ENCODE measurements around the gene GPLD1.

GPLD1 gene

DNA sequence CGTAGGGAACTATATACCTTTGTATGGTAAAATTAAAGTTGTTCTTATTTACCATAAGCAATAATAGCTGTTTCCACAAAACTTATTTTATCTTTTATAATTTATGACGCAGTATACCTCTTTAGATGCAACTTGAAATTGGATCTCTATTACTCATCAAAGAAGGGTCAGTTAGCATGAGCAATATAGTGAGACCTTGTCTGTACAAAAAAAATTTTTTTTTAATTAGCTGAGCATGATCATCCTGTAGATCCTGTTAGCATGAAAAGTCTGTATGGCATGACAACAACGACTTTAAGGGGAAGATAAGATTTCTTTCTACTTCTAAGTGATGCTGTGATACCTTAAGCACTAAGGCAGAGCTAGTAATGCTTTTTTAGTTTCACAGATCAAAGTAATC, 11.3 kb upstream of the GPLD1 start:
- DNase-seq (ENCODE audit: low read depth, low spot score), result no peak

DNA sequence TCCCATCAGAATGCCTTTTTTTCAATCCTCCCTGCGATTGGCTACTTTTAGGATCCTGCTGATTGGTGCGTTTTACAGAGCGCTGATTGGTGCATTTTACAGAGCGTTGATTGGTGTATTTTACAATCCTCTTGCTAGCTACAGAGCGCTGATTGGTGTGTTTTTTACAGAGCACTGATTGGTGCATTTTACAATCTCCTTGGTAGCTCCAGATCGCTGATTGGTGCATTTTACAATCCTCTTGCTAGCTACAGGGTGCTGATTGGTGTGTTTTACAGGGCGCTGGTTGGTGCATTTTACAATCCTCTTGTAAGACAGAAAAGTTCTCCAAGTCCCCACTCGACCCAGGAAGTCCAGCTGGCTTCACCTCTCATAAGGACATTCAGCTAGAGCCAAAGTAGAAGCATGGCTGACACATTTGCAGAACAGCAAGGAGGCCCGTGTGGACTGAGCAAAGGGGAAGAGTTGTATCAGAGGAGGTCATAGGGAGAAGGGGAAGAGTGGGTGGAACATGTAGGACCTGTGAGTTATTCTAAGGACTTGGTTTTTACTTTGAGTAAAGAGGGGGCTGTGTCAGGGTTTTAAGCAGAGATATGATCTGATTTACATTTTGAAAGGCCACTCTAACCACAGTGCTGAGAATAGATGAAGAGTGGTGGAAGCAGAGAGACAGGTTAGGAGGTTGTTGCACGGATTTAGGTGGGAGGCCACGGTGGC, 8.0 kb upstream of the GPLD1 start:
- no peak for DNase-seq (ENCODE audit: low read depth, low spot score)

DNA sequence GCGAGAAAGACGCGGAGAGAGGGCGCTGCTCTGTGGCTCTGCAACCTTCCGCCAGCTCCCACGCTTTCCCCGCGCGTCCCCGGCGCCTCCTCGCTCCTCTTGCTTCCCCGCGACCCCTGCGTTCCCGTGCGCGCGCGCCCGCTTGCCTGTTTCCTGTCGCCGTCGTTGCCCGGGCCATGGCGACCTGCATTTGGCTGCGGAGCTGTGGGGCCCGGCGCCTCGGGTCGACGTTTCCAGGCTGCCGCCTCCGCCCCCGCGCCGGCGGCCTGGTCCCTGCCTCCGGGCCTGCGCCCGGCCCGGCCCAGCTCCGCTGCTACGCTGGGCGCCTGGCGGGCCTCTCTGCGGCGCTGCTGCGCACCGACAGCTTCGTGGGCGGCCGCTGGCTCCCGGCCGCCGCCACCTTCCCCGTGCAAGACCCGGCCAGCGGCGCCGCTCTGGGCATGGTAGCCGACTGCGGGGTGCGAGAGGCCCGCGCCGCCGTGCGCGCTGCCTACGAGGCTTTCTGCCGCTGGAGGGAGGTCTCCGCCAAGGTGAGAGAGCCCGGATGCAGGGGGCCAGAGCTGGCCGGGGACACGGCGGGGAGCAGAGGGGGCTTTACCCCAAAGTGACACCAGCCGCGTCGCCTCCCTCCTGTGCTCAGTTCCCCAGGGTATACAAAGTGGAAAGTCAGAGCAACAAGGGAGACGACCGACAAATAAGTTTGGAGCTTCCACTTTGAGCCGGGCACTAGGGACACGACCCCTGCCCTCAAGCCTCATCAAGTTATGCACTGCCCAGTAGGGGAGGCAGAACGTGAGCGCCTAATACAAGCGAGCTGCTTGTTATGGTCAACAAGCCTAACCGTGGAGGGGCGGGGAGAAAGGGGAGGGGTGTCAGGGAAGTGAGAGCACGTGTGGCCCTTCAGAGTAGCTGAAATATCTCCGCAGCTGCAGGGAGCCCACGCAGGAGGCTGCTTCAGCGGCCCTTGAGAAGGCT, 5.7 kb upstream of the GPLD1 start, which contains the start of gene ALDH5A1:
ALDH5A1 (plus strand) TSS at position 149 of the 975 bp plus-strand sequence; CDS start at position 177, 28 bp downstream.
- DNase-seq (ENCODE audit: low read depth, low spot score), result peak; percentile 12

DNA sequence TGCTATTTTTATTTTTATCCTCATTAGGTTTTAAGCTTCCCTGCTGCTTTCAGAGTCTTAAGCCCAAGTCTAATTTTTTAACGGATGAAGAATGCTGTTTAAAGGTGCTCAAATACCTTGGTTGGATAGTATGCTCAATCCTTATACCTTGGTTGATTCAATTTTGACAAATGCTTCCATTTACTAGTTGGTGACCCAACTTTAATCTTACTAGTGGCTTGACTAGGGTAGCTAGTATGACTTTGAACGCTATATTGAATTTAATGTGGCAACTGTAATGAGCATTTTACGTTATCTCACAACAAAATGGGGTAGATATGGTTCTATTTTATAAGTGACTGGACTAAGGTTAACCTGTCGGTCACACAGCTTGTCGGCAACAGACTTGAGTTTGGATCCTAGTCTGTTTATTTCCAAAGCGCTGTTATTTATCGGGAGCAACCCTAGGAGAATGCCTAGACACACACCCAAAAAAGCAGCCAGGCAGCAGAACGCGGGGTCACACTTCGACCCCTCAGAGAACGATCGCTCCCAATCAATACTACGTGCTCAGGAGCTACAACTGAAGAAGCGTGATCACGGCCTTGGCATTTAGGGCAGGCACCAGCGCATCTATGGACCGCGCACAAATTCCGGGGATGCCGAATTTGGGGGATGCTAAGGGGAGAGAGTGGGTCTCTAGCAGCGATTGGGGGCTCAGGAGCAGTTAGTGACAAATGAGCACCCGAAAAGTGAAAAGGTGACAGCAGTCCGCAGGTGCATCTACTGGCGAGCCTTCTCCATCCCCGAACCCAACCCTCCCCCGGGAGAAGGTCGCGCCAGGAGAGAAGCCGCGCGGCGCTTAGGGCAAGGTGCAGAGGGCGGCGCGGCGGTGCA, 4.8 kb upstream of the GPLD1 start:
- DNase-seq (ENCODE audit: low read depth, low spot score), result no peak

GRCh38 chr6:24492475-24492874, 3.1 kb upstream of the GPLD1 start:
- DNase-seq (ENCODE audit: low read depth, low spot score), result no peak

DNA sequence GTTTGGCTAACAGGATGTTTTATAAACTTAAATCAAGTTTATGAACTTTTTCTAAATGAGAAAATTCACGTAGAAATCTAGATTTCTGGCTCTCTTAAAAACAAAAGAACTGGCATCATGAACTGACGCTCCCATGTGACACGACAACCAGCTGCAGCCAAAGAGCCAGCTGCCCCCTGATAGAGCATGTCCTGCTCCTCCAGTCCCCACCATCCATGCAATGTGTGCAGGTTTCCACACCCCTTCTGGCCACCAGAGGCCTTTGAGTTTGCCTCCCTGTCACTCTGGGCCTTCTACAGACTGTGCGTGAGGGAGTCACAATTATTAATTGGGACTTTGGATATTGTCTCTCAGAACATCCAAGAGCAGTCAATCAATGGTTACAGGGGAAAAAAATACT, 1.6 kb upstream of the GPLD1 start:
- DNase-seq (ENCODE audit: low read depth, low spot score), result no peak

DNA sequence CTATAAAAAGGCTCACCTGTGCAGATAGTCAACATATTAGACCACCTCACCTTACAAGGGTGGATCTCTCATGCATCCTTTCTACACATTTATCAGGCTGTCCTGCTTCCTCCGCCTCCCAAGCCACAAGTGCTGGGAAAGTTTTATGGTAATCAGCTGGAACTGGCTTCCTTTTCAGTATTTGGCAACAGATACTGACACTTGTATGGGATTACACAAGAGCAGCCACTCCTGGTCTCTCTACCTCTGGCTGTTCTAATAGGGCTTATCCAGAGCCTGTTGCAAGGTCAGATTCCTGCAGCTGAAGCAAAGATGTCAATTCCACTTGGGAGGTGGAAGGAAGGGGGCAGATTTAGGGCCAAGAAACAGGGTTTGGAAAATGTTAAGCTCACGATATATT, 503 bp upstream of the GPLD1 start:
- no peak for DNase-seq (ENCODE audit: low read depth, low spot score)

- DNase-seq (ENCODE audit: low read depth, low spot score), result no peak
Observed at GRCh38 chr6:24486065-24486464, 3.3 kb downstream of the GPLD1 start.

- no peak for DNase-seq (ENCODE audit: low read depth, low spot score)
Observed at GRCh38 chr6:24484657-24485323, 4.6 kb downstream of the GPLD1 start.

GRCh38 chr6:24481449-24481848, 7.9 kb downstream of the GPLD1 start:
- DNase-seq (ENCODE audit: low read depth, low spot score), result no peak

DNA sequence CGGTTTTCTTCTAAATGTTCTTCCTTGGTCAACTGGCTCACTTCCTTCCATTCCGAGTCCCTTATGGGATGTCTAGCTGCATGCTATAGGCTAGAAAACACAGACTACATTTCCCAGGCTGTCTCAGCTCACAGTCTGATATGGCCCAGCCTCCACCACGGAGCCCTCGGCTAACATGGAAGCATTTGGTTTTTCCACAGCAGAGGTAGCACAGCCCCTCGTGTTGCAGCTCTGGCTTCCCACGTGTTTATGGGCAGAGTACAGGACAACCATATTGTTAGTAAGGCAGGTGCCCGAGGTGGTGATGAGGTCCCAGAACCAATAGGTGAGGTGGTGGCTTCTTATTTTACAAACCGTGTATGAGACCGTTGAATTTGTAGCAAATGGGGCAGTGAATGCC, 8.7 kb downstream of the GPLD1 start:
- no peak for DNase-seq (ENCODE audit: low read depth, low spot score)

- no peak for DNase-seq (ENCODE audit: low read depth, low spot score)
Observed at GRCh38 chr6:24478903-24479302, 10.5 kb downstream of the GPLD1 start.

GRCh38 chr6:24477070-24477469, 12.3 kb downstream of the GPLD1 start:
- no peak for DNase-seq (ENCODE audit: low read depth, low spot score)

DNA sequence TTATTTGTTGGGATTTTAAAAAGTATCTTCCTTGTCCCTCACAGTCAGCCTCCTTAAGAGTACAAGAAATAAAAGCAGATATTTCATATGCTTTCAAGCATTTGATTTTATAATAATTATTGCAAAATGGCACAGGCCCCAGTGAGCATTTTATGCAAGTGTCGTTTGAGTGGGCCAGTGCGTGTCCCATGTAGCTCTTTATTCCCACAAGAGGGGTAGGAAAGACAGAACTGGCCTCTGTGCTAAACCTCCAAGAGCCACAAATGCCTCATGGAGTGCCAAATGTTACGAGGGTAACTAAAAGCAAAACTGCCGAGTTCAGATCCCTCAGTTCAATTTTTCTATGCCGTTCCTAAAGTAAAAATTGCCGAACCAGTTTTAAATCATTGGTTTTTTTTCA, 12.7 kb downstream of the GPLD1 start:
- DNase-seq (ENCODE audit: low read depth, low spot score), result no peak

GRCh38 chr6:24472181-24472580, 17.2 kb downstream of the GPLD1 start:
- DNase-seq (ENCODE audit: low read depth, low spot score), result no peak

GRCh38 chr6:24469811-24470210, 19.6 kb downstream of the GPLD1 start:
- no peak for DNase-seq (ENCODE audit: low read depth, low spot score)

DNA sequence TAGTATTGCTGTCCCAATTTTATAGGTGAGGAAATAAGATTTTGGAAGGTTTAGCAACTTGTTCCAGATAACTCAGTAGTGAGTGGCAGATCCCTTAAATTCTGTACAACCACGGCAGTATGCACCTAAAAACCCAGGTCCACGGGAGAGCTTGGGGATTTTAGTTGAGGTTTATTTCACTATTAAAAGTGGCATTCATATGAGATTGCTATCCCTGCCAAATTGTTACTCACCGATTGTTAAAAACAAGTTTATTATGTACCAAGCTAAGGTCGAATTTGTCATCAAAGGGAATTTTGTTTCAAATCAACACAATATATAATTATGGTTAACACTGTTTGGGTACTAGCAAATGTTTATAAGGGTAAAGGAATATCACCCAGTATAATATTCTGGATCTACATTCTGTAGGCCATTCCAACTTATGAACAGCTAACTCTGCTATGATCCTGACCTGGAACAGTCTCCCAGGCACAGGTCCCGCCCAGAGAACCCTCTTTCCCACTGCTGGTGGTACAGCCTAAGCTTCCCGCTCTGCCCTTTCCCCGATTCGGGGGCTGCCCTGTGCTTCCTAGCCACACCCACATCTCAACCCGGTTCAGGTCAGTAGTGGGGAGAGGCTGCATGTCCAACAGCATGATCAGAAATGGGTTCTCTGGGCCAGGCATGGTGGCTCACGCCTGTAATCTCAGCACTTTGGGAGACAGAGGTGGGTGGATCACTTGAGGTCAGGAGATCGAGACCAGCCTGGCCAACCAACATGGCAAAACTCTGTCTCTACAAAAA, 24.9 kb downstream of the GPLD1 start:
- DNase-seq (ENCODE audit: low read depth, low spot score), result no peak

GRCh38 chr6:24460966-24461365, 28.4 kb downstream of the GPLD1 start:
- no peak for DNase-seq (ENCODE audit: low read depth, low spot score)

DNA sequence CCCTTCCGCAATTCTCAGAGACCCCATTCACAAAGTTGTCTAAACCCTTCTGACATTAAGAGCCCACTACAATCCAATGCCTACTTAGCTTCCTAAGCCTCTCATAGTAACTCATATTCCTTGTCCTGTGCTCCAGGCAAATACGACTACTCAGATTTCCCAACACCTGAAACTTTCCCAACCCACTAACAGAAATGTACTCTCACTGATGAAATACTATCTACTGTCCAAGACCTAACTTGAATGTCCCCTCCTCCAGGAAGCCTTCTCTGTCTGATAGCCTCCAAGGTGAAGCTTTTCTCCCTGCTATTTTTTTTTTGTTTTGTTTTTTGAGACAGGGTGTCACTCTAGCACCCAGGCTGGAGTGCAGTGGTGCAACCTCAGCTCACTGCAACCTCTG, 30.4 kb downstream of the GPLD1 start:
- no peak for DNase-seq (ENCODE audit: low read depth, low spot score)

- DNase-seq (ENCODE audit: low read depth, low spot score), result no peak
Observed at GRCh38 chr6:24458134-24458533, 31.2 kb downstream of the GPLD1 start.

All from smooth muscle cell of the brain vasculature (primary cell).